HepG2 (cell line): Measurements from ENCODE around the gene MC1R. TPM values are rescaled to one million over a fixed set of nuclear protein-coding genes. Genes with fewer than 3 reads are reported as not detected.

Source experiments
- FOXP1 ChIP-seq, 2 experiments: fragments of 450-650 bp in 1 of 2; IDR thresholded peaks; 2 replicates each; pipeline ENCODE4 v1.6.1; 2017 to 2018; ENCODE audit warnings: antibody characterized with exemption in 1 of 2
- HMGA1 ChIP-seq: sonication (generic); formaldehyde crosslinking; conservative IDR thresholded peaks from 2 replicates; pipeline ENCODE4 v1.4.0; 2020; ENCODE audit warnings: missing genetic modification reagents
- NCOA2 ChIP-seq: sonication (generic); formaldehyde crosslinking; IDR thresholded peaks from 2 replicates; pipeline ENCODE4 v1.8.0; 2022; ENCODE audit warnings: inconsistent platforms
- PAX8 ChIP-seq: sonication (generic); formaldehyde crosslinking; IDR thresholded peaks from 2 replicates; pipeline ENCODE4 v1.8.0; 2022; ENCODE audit warnings: mild to moderate bottlenecking, missing genetic modification reagents, borderline replicate concordance
- RFXANK ChIP-seq: IDR thresholded peaks from 2 replicates; pipeline ENCODE4 v1.6.1; 2016
- SALL2 ChIP-seq: sonication (generic); formaldehyde crosslinking; IDR thresholded peaks from 2 replicates; pipeline ENCODE4 v1.8.1; 2023; ENCODE audit warnings: mild to moderate bottlenecking, missing genetic modification reagents, inconsistent platforms
- ZNF224 ChIP-seq: sonication (generic); formaldehyde crosslinking; IDR thresholded peaks from 2 replicates; pipeline ENCODE4 v1.5.0; 2020; ENCODE audit warnings: mild to moderate bottlenecking, missing genetic modification reagents
- ZNF563 ChIP-seq: sonication (generic); formaldehyde crosslinking; IDR thresholded peaks from 2 replicates; pipeline ENCODE4 v1.8.0; 2022; ENCODE audit warnings: mild to moderate bottlenecking, moderate library complexity, missing genetic modification reagents
- ZNF678 ChIP-seq: sonication (generic); formaldehyde crosslinking; IDR thresholded peaks from 2 replicates; pipeline ENCODE4 v1.4.0; 2020; ENCODE audit warnings: mild to moderate bottlenecking, missing genetic modification reagents
- polyA plus RNA-seq, 8 experiments: library from polyadenylated mRNA; depleted of rRNA in 3 of 8; stranded (reverse) in 7 of 8; unstranded in 1 of 8; fragments of >200 nt; fragmentation: Illumina TruSeq in 4 of 8; extraction: Trizol in 4 of 8; gene quantifications; 2 replicates each; pipeline versions ENCODE4 v1.2.1 to v1.2.3, GENCODE V29; 2011 to 2016; ENCODE audit warnings: low read depth in 4 of 8, missing spikeins in 1 of 8, mixed read lengths in 1 of 8; ENCODE audit not compliant: insufficient read depth in 1 of 8
- total RNA-seq, 5 experiments: library from RNA; depleted of rRNA; stranded (reverse); fragments of >200 nt; fragmentation: Illumina TruSeq; extraction: Trizol; gene quantifications; 2 replicates each; pipeline ENCODE4 v1.2.3, GENCODE V29; 2016; ENCODE audit warnings: low read depth in 1 of 5
- TF ChIP-seq, protein P1 (sequence below): sonication (generic); formaldehyde crosslinking; IDR thresholded peaks from 2 replicates; pipeline ENCODE4 v1.4.0; 2020; ENCODE audit warnings: mild to moderate bottlenecking, missing genetic modification reagents
- TF ChIP-seq, protein P2 (sequence below): IDR thresholded peaks from 2 replicates; pipeline ENCODE4 v1.6.1; 2012; ENCODE audit warnings: inconsistent platforms
- TF ChIP-seq, protein P3 (sequence below): IDR thresholded peaks from 2 replicates; pipeline ENCODE4 v1.6.1; 2016; ENCODE audit warnings: low read depth, missing genetic modification reagents, missing compliant biosample characterization
- TF ChIP-seq, protein P4 (sequence below): sonication (generic); formaldehyde crosslinking; IDR thresholded peaks from 2 replicates; pipeline ENCODE4 v1.4.0; 2020; ENCODE audit warnings: mild to moderate bottlenecking, missing genetic modification reagents
- TF ChIP-seq, protein P5 (sequence below): sonication (generic); formaldehyde crosslinking; IDR thresholded peaks from 2 replicates; pipeline ENCODE4 v1.4.0; 2020; ENCODE audit warnings: mild to moderate bottlenecking, low read depth, missing genetic modification reagents
- TF ChIP-seq, protein P6 (sequence below): sonication (generic); formaldehyde crosslinking; IDR thresholded peaks from 2 replicates; pipeline ENCODE4 v1.5.0; 2020; ENCODE audit warnings: missing genetic modification reagents

MC1R gene
- total and polyA plus RNA-seq, 2 of the 13 experiments (the other 11 are each of a cell fraction or from before 2014, with no cell fraction given): 9.1 to 14.8 TPM

DNA sequence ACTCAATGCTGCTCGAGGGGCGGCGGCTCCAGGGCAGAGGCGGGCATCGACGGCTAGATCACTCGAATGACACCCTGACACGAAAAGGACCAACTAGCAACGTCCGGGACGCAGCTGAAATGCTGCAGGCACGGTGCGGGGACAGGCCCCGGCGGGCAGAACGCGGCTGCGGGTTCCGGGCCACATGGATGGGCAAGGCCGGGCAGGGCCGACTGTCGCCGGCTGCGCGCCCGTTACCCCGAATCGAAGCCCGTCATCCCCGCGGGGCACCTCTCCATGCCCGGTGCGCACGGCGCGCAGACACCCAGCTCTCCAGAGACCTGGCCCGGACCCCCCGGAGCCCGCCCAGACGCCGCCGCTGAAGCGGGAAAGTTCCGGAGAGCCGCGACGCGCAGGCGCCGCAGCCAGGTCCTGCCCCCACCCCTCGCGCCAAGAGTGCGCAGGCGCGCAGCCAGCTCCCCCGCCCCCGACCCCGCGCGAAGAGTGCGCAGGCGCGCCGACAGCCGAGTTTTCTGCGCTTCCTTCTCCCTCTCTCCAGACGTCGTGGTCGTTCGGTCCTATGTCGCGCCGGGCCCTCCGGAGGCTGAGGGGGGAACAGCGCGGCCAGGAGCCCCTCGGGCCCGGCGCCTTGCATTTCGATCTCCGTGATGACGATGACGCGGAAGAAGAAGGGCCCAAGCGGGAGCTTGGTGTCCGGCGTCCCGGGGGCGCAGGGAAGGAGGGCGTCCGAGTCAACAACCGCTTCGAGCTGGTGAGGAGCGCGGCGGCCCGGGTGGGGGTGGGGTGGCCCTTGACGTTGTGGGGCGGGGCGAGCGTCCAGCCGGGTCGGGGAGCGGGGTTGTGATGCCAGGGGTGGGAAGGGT is 45.3 kb upstream of the MC1R start, which contains the start of gene TCF25 (continued):
- TF ChIP-seq SALL2 (CRISPR knock-in tag) (peak; percentile 84), ZNF563 (CRISPR knock-in tag) (peak; percentile 92), ZNF678 (CRISPR knock-in tag) (peak; percentile 78; the same call in 1 of the 2 replicates), NCOA2 (CRISPR knock-in tag) (peak; percentile 11; the same call in 1 of the 2 replicates), HMGA1 (no peak), FOXP1 (IDR thresholded peaks at IDR 0.05) (no peak), FOXP1 (CRISPR knock-in tag; IDR thresholded peaks at IDR 0.05) (no peak; the same call in 1 of the 2 replicates), PAX8 (0 out of 2 replicates have a peak, but pooled peaks have one; percentile 48), ZNF224 (CRISPR knock-in tag) (peak; percentile 100), RFXANK (CRISPR knock-in tag) (no peak)
- TF ChIP-seq, protein P1, sequence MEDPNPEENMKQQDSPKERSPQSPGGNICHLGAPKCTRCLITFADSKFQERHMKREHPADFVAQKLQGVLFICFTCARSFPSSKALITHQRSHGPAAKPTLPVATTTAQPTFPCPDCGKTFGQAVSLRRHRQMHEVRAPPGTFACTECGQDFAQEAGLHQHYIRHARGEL (CRISPR knock-in tag): peak; percentile 92
- TF ChIP-seq, protein P2, sequence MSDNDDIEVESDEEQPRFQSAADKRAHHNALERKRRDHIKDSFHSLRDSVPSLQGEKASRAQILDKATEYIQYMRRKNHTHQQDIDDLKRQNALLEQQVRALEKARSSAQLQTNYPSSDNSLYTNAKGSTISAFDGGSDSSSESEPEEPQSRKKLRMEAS: peak; percentile 91
- TF ChIP-seq, protein P3, sequence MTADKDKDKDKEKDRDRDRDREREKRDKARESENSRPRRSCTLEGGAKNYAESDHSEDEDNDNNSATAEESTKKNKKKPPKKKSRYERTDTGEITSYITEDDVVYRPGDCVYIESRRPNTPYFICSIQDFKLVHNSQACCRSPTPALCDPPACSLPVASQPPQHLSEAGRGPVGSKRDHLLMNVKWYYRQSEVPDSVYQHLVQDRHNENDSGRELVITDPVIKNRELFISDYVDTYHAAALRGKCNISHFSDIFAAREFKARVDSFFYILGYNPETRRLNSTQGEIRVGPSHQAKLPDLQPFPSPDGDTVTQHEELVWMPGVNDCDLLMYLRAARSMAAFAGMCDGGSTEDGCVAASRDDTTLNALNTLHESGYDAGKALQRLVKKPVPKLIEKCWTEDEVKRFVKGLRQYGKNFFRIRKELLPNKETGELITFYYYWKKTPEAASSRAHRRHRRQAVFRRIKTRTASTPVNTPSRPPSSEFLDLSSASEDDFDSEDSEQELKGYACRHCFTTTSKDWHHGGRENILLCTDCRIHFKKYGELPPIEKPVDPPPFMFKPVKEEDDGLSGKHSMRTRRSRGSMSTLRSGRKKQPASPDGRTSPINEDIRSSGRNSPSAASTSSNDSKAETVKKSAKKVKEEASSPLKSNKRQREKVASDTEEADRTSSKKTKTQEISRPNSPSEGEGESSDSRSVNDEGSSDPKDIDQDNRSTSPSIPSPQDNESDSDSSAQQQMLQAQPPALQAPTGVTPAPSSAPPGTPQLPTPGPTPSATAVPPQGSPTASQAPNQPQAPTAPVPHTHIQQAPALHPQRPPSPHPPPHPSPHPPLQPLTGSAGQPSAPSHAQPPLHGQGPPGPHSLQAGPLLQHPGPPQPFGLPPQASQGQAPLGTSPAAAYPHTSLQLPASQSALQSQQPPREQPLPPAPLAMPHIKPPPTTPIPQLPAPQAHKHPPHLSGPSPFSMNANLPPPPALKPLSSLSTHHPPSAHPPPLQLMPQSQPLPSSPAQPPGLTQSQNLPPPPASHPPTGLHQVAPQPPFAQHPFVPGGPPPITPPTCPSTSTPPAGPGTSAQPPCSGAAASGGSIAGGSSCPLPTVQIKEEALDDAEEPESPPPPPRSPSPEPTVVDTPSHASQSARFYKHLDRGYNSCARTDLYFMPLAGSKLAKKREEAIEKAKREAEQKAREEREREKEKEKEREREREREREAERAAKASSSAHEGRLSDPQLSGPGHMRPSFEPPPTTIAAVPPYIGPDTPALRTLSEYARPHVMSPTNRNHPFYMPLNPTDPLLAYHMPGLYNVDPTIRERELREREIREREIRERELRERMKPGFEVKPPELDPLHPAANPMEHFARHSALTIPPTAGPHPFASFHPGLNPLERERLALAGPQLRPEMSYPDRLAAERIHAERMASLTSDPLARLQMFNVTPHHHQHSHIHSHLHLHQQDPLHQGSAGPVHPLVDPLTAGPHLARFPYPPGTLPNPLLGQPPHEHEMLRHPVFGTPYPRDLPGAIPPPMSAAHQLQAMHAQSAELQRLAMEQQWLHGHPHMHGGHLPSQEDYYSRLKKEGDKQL (CRISPR knock-in tag): no peak
- TF ChIP-seq, protein P4, sequence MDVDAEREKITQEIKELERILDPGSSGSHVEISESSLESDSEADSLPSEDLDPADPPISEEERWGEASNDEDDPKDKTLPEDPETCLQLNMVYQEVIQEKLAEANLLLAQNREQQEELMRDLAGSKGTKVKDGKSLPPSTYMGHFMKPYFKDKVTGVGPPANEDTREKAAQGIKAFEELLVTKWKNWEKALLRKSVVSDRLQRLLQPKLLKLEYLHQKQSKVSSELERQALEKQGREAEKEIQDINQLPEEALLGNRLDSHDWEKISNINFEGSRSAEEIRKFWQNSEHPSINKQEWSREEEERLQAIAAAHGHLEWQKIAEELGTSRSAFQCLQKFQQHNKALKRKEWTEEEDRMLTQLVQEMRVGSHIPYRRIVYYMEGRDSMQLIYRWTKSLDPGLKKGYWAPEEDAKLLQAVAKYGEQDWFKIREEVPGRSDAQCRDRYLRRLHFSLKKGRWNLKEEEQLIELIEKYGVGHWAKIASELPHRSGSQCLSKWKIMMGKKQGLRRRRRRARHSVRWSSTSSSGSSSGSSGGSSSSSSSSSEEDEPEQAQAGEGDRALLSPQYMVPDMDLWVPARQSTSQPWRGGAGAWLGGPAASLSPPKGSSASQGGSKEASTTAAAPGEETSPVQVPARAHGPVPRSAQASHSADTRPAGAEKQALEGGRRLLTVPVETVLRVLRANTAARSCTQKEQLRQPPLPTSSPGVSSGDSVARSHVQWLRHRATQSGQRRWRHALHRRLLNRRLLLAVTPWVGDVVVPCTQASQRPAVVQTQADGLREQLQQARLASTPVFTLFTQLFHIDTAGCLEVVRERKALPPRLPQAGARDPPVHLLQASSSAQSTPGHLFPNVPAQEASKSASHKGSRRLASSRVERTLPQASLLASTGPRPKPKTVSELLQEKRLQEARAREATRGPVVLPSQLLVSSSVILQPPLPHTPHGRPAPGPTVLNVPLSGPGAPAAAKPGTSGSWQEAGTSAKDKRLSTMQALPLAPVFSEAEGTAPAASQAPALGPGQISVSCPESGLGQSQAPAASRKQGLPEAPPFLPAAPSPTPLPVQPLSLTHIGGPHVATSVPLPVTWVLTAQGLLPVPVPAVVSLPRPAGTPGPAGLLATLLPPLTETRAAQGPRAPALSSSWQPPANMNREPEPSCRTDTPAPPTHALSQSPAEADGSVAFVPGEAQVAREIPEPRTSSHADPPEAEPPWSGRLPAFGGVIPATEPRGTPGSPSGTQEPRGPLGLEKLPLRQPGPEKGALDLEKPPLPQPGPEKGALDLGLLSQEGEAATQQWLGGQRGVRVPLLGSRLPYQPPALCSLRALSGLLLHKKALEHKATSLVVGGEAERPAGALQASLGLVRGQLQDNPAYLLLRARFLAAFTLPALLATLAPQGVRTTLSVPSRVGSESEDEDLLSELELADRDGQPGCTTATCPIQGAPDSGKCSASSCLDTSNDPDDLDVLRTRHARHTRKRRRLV (CRISPR knock-in tag): peak; percentile 92
- TF ChIP-seq, protein P5, sequence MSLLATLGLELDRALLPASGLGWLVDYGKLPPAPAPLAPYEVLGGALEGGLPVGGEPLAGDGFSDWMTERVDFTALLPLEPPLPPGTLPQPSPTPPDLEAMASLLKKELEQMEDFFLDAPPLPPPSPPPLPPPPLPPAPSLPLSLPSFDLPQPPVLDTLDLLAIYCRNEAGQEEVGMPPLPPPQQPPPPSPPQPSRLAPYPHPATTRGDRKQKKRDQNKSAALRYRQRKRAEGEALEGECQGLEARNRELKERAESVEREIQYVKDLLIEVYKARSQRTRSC (CRISPR knock-in tag): peak; percentile 95
- TF ChIP-seq, protein P6, sequence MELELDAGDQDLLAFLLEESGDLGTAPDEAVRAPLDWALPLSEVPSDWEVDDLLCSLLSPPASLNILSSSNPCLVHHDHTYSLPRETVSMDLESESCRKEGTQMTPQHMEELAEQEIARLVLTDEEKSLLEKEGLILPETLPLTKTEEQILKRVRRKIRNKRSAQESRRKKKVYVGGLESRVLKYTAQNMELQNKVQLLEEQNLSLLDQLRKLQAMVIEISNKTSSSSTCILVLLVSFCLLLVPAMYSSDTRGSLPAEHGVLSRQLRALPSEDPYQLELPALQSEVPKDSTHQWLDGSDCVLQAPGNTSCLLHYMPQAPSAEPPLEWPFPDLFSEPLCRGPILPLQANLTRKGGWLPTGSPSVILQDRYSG (CRISPR knock-in tag): no peak; the same call in 1 of the 2 replicates
